Vagina (tissue), 2 donors: ENCODE results near the gene DYNAP.

Experiments
- POLR2A ChIP-seq, 2 donors: fragments of 450-650 bp; IDR thresholded peaks; one replicate each; pipeline ENCODE4 v1.6.1; 2017; ENCODE audit warnings: antibody characterized with exemption in 2 of 2, mild to moderate bottlenecking in 2 of 2, moderate library complexity in 2 of 2
- POLR2AphosphoS5 ChIP-seq, 2 donors: sonication (generic); formaldehyde crosslinking; IDR thresholded peaks; one replicate each; pipeline ENCODE4 v1.9.0; 2017; ENCODE audit warnings: antibody characterized with exemption in 2 of 2, mild to moderate bottlenecking in 2 of 2, low read depth in 1 of 2; ENCODE audit not compliant: insufficient read depth in 1 of 2
- TF ChIP-seq, protein P1 (sequence below), 3 experiments: fragments of 450-650 bp in 2 of 3; fragments of 200-600 bp in 1 of 3; sonication (generic) in 1 of 3; IDR thresholded peaks; one replicate each; pipeline ENCODE4 v1.5.1; 2017 to 2019; ENCODE audit warnings: antibody characterized with exemption in 3 of 3, mild to moderate bottlenecking in 2 of 3, moderate library complexity in 2 of 3

DNA sequence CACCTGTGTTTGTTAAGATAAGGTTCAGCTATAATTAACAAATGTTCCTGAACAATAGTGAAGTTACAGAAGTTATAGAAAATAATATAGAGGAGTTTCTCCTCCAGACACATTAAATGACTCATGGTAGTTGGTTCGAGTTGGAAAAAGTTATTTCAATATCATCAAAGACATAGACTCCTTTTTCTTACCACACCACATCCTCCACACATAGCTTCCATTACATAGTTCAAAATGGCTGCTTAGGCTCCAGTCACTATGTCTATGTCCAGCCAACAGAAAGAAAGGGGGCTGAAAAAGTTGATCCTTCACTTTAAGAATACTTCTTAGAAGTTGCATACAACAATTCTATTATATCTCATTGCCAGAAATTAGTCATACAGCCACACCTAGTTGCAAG, 50.7 kb downstream of the DYNAP start:
- TF ChIP-seq, protein P1, sequence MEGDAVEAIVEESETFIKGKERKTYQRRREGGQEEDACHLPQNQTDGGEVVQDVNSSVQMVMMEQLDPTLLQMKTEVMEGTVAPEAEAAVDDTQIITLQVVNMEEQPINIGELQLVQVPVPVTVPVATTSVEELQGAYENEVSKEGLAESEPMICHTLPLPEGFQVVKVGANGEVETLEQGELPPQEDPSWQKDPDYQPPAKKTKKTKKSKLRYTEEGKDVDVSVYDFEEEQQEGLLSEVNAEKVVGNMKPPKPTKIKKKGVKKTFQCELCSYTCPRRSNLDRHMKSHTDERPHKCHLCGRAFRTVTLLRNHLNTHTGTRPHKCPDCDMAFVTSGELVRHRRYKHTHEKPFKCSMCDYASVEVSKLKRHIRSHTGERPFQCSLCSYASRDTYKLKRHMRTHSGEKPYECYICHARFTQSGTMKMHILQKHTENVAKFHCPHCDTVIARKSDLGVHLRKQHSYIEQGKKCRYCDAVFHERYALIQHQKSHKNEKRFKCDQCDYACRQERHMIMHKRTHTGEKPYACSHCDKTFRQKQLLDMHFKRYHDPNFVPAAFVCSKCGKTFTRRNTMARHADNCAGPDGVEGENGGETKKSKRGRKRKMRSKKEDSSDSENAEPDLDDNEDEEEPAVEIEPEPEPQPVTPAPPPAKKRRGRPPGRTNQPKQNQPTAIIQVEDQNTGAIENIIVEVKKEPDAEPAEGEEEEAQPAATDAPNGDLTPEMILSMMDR (IDR thresholded peaks at IDR 0.05) = no peak
- no peak for TF ChIP-seq POLR2A (IDR thresholded peaks at IDR 0.05)
- TF ChIP-seq POLR2AphosphoS5 (IDR thresholded peaks at IDR 0.05; ENCODE audit: insufficient read depth in 1 of 2, low read depth in 1 of 2) = no peak
